SU-DHL-6 (cell line): ENCODE data around the gene NOP53.

Experiments used
- H2AFZ ChIP-seq: fragments of 200-600 bp; sonication (generic); 2 replicates; pipeline ENCODE4 v1.6.1; 2014; ENCODE audit warnings: low read depth, mild to moderate bottlenecking, moderate library complexity, mixed read lengths, antibody characterized with exemption, low read length; ENCODE audit not compliant: severe bottlenecking
- H3F3A ChIP-seq: fragments of 200-600 bp; shearing (Covaris generic); 2 replicates; pipeline ENCODE4 v1.6.0; 2016; ENCODE audit warnings: antibody characterized with exemption, mild to moderate bottlenecking; ENCODE audit not compliant: insufficient read depth
- H3K27ac ChIP-seq: fragments of 200-600 bp; sonication (generic); 2 replicates; pipeline ENCODE4 v1.5.1; 2016; ENCODE audit warnings: low read depth, mild to moderate bottlenecking, low read length, moderate library complexity, mixed read lengths
- H3K27me3 ChIP-seq: fragments of 200-600 bp; sonication (generic), shearing (Covaris generic); 2 replicates; pipeline ENCODE4 v1.6.0; 2014; ENCODE audit warnings: mild to moderate bottlenecking, low read length
- H3K36me3 ChIP-seq: fragments of 200-600 bp; sonication (generic); 2 replicates; pipeline ENCODE4 v1.6.1; 2014; ENCODE audit warnings: mild to moderate bottlenecking, low read length, mixed read lengths
- H3K4me2 ChIP-seq: fragments of 300-600, 200-600 bp; shearing (Covaris generic), sonication (generic); 2 replicates; pipeline ENCODE4 v1.6.0; 2014; ENCODE audit warnings: low read length, low read depth, mild to moderate bottlenecking; ENCODE audit not compliant: poor library complexity, severe bottlenecking
- H3K4me3 ChIP-seq: fragments of 200-600 bp; sonication (generic); 2 replicates; pipeline ENCODE4 v1.5.1; 2014; ENCODE audit warnings: antibody characterized with exemption, low read length, mild to moderate bottlenecking, mixed read lengths; ENCODE audit not compliant: insufficient read depth, poor library complexity, severe bottlenecking
- H3K79me2 ChIP-seq: fragments of 200-600 bp; sonication (generic); 2 replicates; pipeline ENCODE4 v1.6.1; 2014; ENCODE audit warnings: mild to moderate bottlenecking, low read length, moderate library complexity; ENCODE audit not compliant: insufficient read depth
- H3K9ac ChIP-seq: fragments of 200-600 bp; sonication (generic); 2 replicates; pipeline ENCODE4 v1.7.0; 2014; ENCODE audit warnings: mild to moderate bottlenecking, low read length
- H3K9me2 ChIP-seq: fragments of 200-600 bp; sonication (generic); replicated peaks from 2 replicates; pipeline ENCODE4 v1.6.1; 2014; ENCODE audit warnings: low read length; ENCODE audit not compliant: insufficient read depth
- H3K9me3 ChIP-seq: fragments of 200-600 bp; sonication (generic); 2 replicates; pipeline ENCODE4 v1.6.1; 2014; ENCODE audit warnings: low read length, mixed read lengths; ENCODE audit not compliant: insufficient read depth
- H4K20me1 ChIP-seq: fragments of 200-600 bp; sonication (generic); 2 replicates; pipeline ENCODE4 v1.6.1; 2014; ENCODE audit warnings: low read depth, mild to moderate bottlenecking, antibody characterized with exemption, low read length, moderate library complexity, mixed read lengths
- EZH2phosphoT487 ChIP-seq: fragments of 200-600 bp; sonication (generic), shearing (Covaris generic); conservative IDR thresholded peaks from 2 replicates; pipeline ENCODE4 v1.6.1; 2018; ENCODE audit warnings: mild to moderate bottlenecking, antibody characterized with exemption, low read length, moderate library complexity, mixed read lengths
- TF ChIP-seq, protein P1 (sequence below): fragments of 200-600 bp; sonication (generic); IDR thresholded peaks from one replicate; pipeline ENCODE4 v1.5.1; 2017; ENCODE audit warnings: antibody characterized with exemption, mild to moderate bottlenecking, low read length, moderate library complexity; ENCODE audit not compliant: insufficient read depth, poor library complexity, severe bottlenecking

Gene NOP53

DNA sequence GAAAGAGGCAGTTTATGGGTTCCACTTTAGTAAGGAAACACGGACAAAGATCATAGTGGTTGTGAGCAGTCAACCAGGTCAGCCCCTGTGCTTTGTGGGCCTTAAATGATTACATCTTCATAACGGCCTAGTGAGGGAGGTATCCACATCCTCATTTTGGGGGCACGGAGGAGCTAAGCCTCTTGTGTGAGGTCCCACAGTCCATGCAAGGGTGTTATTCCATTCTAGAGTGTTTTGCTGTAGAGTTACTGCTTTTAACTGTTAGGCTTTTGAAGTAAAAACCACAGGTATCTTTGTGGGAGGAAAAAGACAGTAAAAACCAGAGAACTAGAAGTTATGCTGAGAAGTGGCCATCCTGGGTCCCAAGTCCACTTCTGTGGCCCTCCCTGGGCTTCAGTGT, 4.0 kb downstream of the NOP53 start:
- no peak for TF ChIP-seq EZH2phosphoT487
- TF ChIP-seq, protein P1, sequence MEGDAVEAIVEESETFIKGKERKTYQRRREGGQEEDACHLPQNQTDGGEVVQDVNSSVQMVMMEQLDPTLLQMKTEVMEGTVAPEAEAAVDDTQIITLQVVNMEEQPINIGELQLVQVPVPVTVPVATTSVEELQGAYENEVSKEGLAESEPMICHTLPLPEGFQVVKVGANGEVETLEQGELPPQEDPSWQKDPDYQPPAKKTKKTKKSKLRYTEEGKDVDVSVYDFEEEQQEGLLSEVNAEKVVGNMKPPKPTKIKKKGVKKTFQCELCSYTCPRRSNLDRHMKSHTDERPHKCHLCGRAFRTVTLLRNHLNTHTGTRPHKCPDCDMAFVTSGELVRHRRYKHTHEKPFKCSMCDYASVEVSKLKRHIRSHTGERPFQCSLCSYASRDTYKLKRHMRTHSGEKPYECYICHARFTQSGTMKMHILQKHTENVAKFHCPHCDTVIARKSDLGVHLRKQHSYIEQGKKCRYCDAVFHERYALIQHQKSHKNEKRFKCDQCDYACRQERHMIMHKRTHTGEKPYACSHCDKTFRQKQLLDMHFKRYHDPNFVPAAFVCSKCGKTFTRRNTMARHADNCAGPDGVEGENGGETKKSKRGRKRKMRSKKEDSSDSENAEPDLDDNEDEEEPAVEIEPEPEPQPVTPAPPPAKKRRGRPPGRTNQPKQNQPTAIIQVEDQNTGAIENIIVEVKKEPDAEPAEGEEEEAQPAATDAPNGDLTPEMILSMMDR: no peak
- H3K9me2 ChIP-seq: no peaks in the 10 kb centered on the region
- H3K79me2 ChIP-seq: peaks cover 32% of the 10 kb centered on the region
- H3K9ac ChIP-seq: no peak overlapping the region
- H4K20me1 ChIP-seq: no peaks in the 10 kb centered on the region
- H3F3A ChIP-seq: no peaks in the 10 kb centered on the region
- no peak overlapping the region for H3K4me2 ChIP-seq
- no peak overlapping the region for H3K27ac ChIP-seq
- H3K9me3 ChIP-seq: no peaks in the 10 kb centered on the region
- no peaks in the 10 kb centered on the region for H3K27me3 ChIP-seq
- H3K4me3 ChIP-seq: no peak overlapping the region
- no peak overlapping the region for H2AFZ ChIP-seq
- H3K36me3 ChIP-seq: no peaks in the 10 kb centered on the region

DNA sequence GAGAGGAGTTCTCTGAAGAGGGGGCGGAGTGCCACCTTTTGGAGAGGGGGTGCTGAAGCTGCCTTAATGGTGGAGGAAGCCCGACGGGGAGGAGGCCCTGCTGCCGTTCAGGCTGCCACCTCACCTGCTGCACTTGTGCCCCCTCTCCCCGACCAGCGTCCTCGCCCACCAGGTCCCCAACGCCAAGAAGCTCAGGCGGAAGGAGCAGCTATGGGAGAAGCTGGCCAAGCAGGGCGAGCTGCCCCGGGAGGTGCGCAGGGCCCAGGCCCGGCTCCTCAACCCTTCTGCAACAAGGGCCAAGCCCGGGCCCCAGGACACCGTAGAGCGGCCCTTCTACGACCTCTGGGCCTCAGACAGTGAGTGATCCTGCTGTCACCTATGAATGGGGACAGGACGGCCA, 5.4 kb downstream of the NOP53 start:
- H4K20me1 ChIP-seq: no peaks in the 10 kb centered on the region
- no peak overlapping the region for H3K4me3 ChIP-seq
- no peaks in the 10 kb centered on the region for H3K27me3 ChIP-seq
- H3K9ac ChIP-seq: no peak overlapping the region
- H3K4me2 ChIP-seq: no peak overlapping the region
- H3K9me2 ChIP-seq: no peaks in the 10 kb centered on the region
- TF ChIP-seq, protein P1: no peak
- no peak for TF ChIP-seq EZH2phosphoT487
- H2AFZ ChIP-seq: no peak overlapping the region
- peaks cover 31% of the 10 kb centered on the region for H3K79me2 ChIP-seq
- H3K9me3 ChIP-seq: no peaks in the 10 kb centered on the region
- no peak overlapping the region for H3K27ac ChIP-seq
- H3K36me3 ChIP-seq: no peaks in the 10 kb centered on the region
- no peaks in the 10 kb centered on the region for H3F3A ChIP-seq

DNA sequence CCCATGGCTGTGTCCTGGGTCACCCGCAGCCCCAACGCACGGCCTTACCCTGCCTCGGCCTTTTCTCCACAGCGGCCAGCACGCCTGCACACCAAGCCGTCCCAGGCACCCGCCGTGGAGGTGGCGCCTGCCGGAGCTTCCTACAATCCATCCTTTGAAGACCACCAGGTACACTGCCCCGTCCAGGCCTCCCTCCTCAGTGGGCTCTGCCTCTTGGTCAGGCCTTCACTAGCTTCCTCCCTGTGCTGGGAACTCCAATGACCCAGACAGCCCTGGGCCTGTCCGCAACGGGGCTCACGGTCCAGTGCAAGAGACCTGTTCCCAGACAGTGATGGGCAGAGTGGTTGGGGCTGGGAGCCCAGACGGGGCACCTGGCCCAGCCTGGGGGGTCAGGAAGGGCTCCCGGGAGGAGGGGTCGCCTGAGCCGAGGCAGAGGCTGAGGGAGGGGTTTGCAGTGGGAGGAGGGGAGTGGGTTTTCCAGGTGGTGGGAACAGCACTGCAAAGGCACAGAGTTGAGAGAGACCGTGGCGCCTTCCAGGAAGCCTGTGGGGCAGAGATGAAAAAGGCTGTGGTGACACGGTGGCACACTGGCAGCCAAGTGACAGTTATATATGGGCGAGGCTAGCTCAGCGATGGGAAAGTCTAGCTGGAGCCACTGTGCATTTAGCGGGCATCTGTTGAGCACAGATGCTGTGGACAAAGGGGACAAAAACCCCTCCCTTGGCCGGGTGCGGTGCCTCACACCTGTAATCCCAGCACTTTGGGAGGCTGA, 7.3 kb downstream of the NOP53 start:
- H3K27ac ChIP-seq: no peak overlapping the region
- TF ChIP-seq EZH2phosphoT487: no peak
- TF ChIP-seq, protein P1: no peak
- H3K9ac ChIP-seq: no peak overlapping the region
- no peaks in the 10 kb centered on the region for H3F3A ChIP-seq
- H3K4me2 ChIP-seq: no peak overlapping the region
- H4K20me1 ChIP-seq: no peaks in the 10 kb centered on the region
- H3K4me3 ChIP-seq: no peak overlapping the region
- H3K9me2 ChIP-seq: no peaks in the 10 kb centered on the region
- 0 out of 2 replicates have a peak, but pooled peaks cover under 1% of the 10 kb centered on the region for H3K36me3 ChIP-seq
- peaks cover 13% of the 10 kb centered on the region for H3K79me2 ChIP-seq
- no peaks in the 10 kb centered on the region for H3K27me3 ChIP-seq
- no peaks in the 10 kb centered on the region for H3K9me3 ChIP-seq
- no peak overlapping the region for H2AFZ ChIP-seq
